SK-N-SH (cell line): ENCODE measurements around the gene B3GALT6. TPM values are rescaled to one million over a fixed set of nuclear protein-coding genes. Genes with fewer than 3 reads are reported as not detected.

Experiments
- CTCF ChIA-PET: fragments of 300-600, 350-600 bp; formaldehyde crosslinking; extraction: SDS; loops from one replicate; lab custom pipeline; 2021; lab: Yijun Ruan, JAX
- POLR2A ChIA-PET: fragments of 350-600 bp; sonication (Branson Sonifier 250); formaldehyde crosslinking; extraction: SDS; loops from one replicate; lab custom pipeline; 2020; ENCODE audit warnings: antibody characterized with exemption, inconsistent platforms; lab: Yijun Ruan, JAX
- DNase-seq: peaks from one replicate; pipeline ENCODE4 v3.0.0; 2012
- H2AFZ ChIP-seq: fragments of 200-600 bp; sonication (generic); 2 replicates; pipeline ENCODE4 v1.8.1; 2016; ENCODE audit warnings: antibody characterized with exemption, mild to moderate bottlenecking, low read depth
- H3F3A ChIP-seq: fragments of 200-600 bp; sonication (generic); replicated peaks from 2 replicates; pipeline ENCODE3; 2016; ENCODE audit warnings: antibody characterized with exemption, mild to moderate bottlenecking; ENCODE audit not compliant: insufficient read depth
- H3K27ac ChIP-seq, 2 experiments: fragments of 200-500 bp in 1 of 2; fragments of 200-600 bp in 1 of 2; sonication (Bioruptor generic) in 1 of 2; sonication (generic), shearing (Covaris generic) in 1 of 2; 2 replicates each; pipeline versions ENCODE4 v1.5.1 to v1.6.1; 2014 to 2016; ENCODE audit warnings: low read depth in 2 of 2, inconsistent platforms in 1 of 2, low read length in 1 of 2, mild to moderate bottlenecking in 1 of 2, mixed read lengths in 1 of 2
- H3K27me3 ChIP-seq: fragments of 200-600 bp; sonication (generic), shearing (Covaris generic); 2 replicates; pipeline ENCODE4 v1.6.1; 2016; ENCODE audit warnings: mixed run types; ENCODE audit not compliant: insufficient read depth
- H3K36me3 ChIP-seq, 2 experiments: fragments of 200-500 bp in 1 of 2; fragments of 200-600 bp in 1 of 2; sonication (Bioruptor generic) in 1 of 2; sonication (generic) in 1 of 2; replicated peaks in 1 of 2; 2 replicates each; pipeline versions ENCODE3 to v1.5.1; 2014 to 2016; ENCODE audit warnings: low read length in 1 of 2, mild to moderate bottlenecking in 1 of 2; ENCODE audit not compliant: insufficient read depth in 2 of 2, control insufficient read depth in 1 of 2
- H3K4me1 ChIP-seq, 2 experiments: fragments of 200-500 bp in 1 of 2; fragments of 200-600 bp in 1 of 2; sonication (Bioruptor generic) in 1 of 2; sonication (generic), shearing (Covaris generic) in 1 of 2; 2 replicates each; pipeline versions ENCODE4 v1.5.1 to v1.6.1; 2014 to 2016; ENCODE audit warnings: low read depth in 1 of 2, low read length in 1 of 2, mixed run types in 1 of 2; ENCODE audit not compliant: insufficient read depth in 2 of 2, control insufficient read depth in 1 of 2
- H3K4me2 ChIP-seq: fragments of 200-600 bp; sonication (generic), shearing (Covaris generic); 2 replicates; pipeline ENCODE4 v1.6.1; 2017; ENCODE audit warnings: mixed run types
- H3K4me3 ChIP-seq, 2 experiments: fragments of 200-500 bp in 1 of 2; fragments of 200-600 bp in 1 of 2; sonication (Bioruptor generic) in 1 of 2; sonication (generic), shearing (Covaris generic) in 1 of 2; 2 replicates each; pipeline versions ENCODE4 v1.5.1 to v1.8.1; 2014 to 2016; ENCODE audit warnings: low read depth in 2 of 2, inconsistent platforms in 1 of 2, low read length in 1 of 2, mild to moderate bottlenecking in 1 of 2, mixed read lengths in 1 of 2, moderate library complexity in 1 of 2
- H3K79me2 ChIP-seq: fragments of 200-600 bp; sonication (generic); 2 replicates; pipeline ENCODE4 v1.8.1; 2017; ENCODE audit warnings: mild to moderate bottlenecking; ENCODE audit not compliant: insufficient read depth
- H3K9ac ChIP-seq: fragments of 200-600 bp; sonication (generic); 2 replicates; pipeline ENCODE4 v1.6.1; 2017; ENCODE audit warnings: mixed run types
- H3K9me2 ChIP-seq: fragments of 200-600 bp; sonication (generic); 2 replicates; pipeline ENCODE4 v1.6.1; 2017; ENCODE audit warnings: mixed run types
- H3K9me3 ChIP-seq: fragments of 200-600 bp; sonication (generic); 2 replicates; pipeline ENCODE4 v1.6.1; 2017; ENCODE audit warnings: mixed run types, mild to moderate bottlenecking, moderate library complexity
- H4K20me1 ChIP-seq: fragments of 200-600 bp; sonication (generic); 2 replicates; pipeline ENCODE4 v1.6.1; 2017; ENCODE audit warnings: mild to moderate bottlenecking, mixed run types; ENCODE audit not compliant: insufficient read depth
- ELF1 ChIP-seq: IDR thresholded peaks from 2 replicates; pipeline ENCODE4 v1.4.0; 2012
- EP300 ChIP-seq, 2 experiments: IDR thresholded peaks; 2 replicates each; pipeline versions ENCODE4 v1.4.0 to v1.6.1; 2012; ENCODE audit warnings: borderline replicate concordance in 1 of 2, low read depth in 1 of 2, low read length in 1 of 2
- GABPA ChIP-seq: IDR thresholded peaks from 2 replicates; pipeline ENCODE4 v1.4.0; 2012; ENCODE audit warnings: low read depth, mild to moderate bottlenecking
- MAX ChIP-seq: IDR thresholded peaks from 2 replicates; pipeline ENCODE4 v1.4.0; 2012; ENCODE audit warnings: low read depth
- MEF2A ChIP-seq: IDR thresholded peaks from 2 replicates; pipeline ENCODE4 v1.4.0; 2012; ENCODE audit warnings: low read depth, borderline replicate concordance
- NFIC ChIP-seq: IDR thresholded peaks from 2 replicates; pipeline ENCODE4 v1.4.0; 2012; ENCODE audit warnings: borderline replicate concordance
- POLR2AphosphoS5 ChIP-seq: IDR thresholded peaks from 2 replicates; pipeline ENCODE4 v1.6.1; 2012; ENCODE audit warnings: low read depth, low read length
- REST ChIP-seq: IDR thresholded peaks from 2 replicates; pipeline ENCODE4 v1.6.1; 2012; ENCODE audit warnings: mild to moderate bottlenecking, low read depth, low read length, moderate library complexity
- RXRA ChIP-seq: IDR thresholded peaks from 2 replicates; pipeline ENCODE4 v1.4.0; 2012; ENCODE audit warnings: low read depth, mild to moderate bottlenecking, borderline replicate concordance
- SIN3A ChIP-seq: IDR thresholded peaks from 2 replicates; pipeline ENCODE4 v1.6.1; 2012; ENCODE audit warnings: low read depth, mild to moderate bottlenecking, low read length, moderate library complexity, borderline replicate concordance
- TCF12 ChIP-seq: IDR thresholded peaks from 2 replicates; pipeline ENCODE4 v1.4.0; 2012
- TEAD4 ChIP-seq: IDR thresholded peaks from 2 replicates; pipeline ENCODE4 v1.4.0; 2012; ENCODE audit warnings: mild to moderate bottlenecking, borderline replicate concordance; ENCODE audit not compliant: insufficient read depth
- USF1 ChIP-seq: IDR thresholded peaks from 2 replicates; pipeline ENCODE4 v1.4.0; 2012; ENCODE audit warnings: low read depth, borderline replicate concordance
- ZBTB33 ChIP-seq: IDR thresholded peaks from 2 replicates; pipeline ENCODE4 v1.4.0; 2012; ENCODE audit warnings: low read depth, borderline replicate concordance
- WGBS: methylation state at CpG from one replicate; pipeline ENCODE4 v1.1.6; 2017; ENCODE audit warnings: low lambda C conversion rate; 5-methylcytosine and 5-hydroxymethylcytosine counted together
- polyA plus RNA-seq, 3 experiments: library from polyadenylated mRNA; depleted of rRNA; stranded (reverse); fragments of >200 nt; gene quantifications; 2 replicates each; pipeline ENCODE4 v1.2.3, GENCODE V29; 2012

The B3GALT6 gene
- polyA plus RNA-seq, 1 of the 3 experiments (the other 2 are of a cell fraction): 38.8 TPM

GRCh38 chr1:1199141-1199960 is 32.7 kb upstream of the B3GALT6 start:
- H3K9me2 ChIP-seq: no peaks in the 10 kb centered on the region
- peak; percentile 39 for DNase-seq
- H3K27ac ChIP-seq: no peak overlapping the region
- ChIA-PET POLR2A (no interaction called here), CTCF (interaction anchor here (1.0 to 2.2 kb wide), 2 partner anchors 77 to 92 kb away, joined by 3 to 5 read pairs; no protein-coding TSS in a partner anchor)
- H3K4me2 ChIP-seq: no peak overlapping the region
- peaks cover 0 to 3% of the 10 kb centered on the region in 2 experiments; a peak in 1 of 4 replicates for H3K4me1 ChIP-seq
- H3F3A ChIP-seq: no peaks in the 10 kb centered on the region
- H3K79me2 ChIP-seq: no peaks in the 10 kb centered on the region
- H3K9ac ChIP-seq: no peak overlapping the region
- no peak overlapping the region for H2AFZ ChIP-seq
- TF ChIP-seq REST (no peak), GABPA (no peak), TCF12 (no peak), MEF2A (no peak), USF1 (no peak), ELF1 (no peak), MAX (no peak), SIN3A (no peak), ZBTB33 (no peak), RXRA (no peak), NFIC (no peak), EP300 (IDR thresholded peaks at IDR 0.05; ENCODE audit: borderline replicate concordance in 1 of 2, low read depth in 1 of 2, low read length in 1 of 2) (no peak), POLR2AphosphoS5 (no peak), TEAD4 (no peak)
- H3K9me3 ChIP-seq: no peaks in the 10 kb centered on the region
- 69% methylated on average over 10 of the region's 22 CpGs for WGBS
- no peaks in the 10 kb centered on the region for H4K20me1 ChIP-seq
- H3K4me3 ChIP-seq: no peak overlapping the region
- no peaks in the 10 kb centered on the region for H3K27me3 ChIP-seq
- no peaks in the 10 kb centered on the region for H3K36me3 ChIP-seq
